T47D (cell line): Measurements from ENCODE around the gene CNNM3.
"Not testable (repeated sequence)": the region's sequence is repeated elsewhere in the genome, so short reads cannot be mapped to it uniquely, and the experiment has no call there.

ENCODE experiments used
- DNase-seq, 2 experiments: peaks; one replicate each; pipeline versions ENCODE4 v3.0.0 to v3.0.0-alpha.2; 2011 to 2012; ENCODE audit warnings: low read depth in 1 of 2, low spot score in 1 of 2
- JUND ChIP-seq: IDR thresholded peaks from 2 replicates; pipeline ENCODE4 v1.6.1; 2012; ENCODE audit warnings: low read depth
- in situ Hi-C: cut with HindIII; loops from 2 replicates; pipeline ENCODE4 v1.10.0; 2016; ENCODE audit warnings: low sequenced_read_pairs, low pct_unique_long_range_greater_than_20kb

The CNNM3 gene

DNA sequence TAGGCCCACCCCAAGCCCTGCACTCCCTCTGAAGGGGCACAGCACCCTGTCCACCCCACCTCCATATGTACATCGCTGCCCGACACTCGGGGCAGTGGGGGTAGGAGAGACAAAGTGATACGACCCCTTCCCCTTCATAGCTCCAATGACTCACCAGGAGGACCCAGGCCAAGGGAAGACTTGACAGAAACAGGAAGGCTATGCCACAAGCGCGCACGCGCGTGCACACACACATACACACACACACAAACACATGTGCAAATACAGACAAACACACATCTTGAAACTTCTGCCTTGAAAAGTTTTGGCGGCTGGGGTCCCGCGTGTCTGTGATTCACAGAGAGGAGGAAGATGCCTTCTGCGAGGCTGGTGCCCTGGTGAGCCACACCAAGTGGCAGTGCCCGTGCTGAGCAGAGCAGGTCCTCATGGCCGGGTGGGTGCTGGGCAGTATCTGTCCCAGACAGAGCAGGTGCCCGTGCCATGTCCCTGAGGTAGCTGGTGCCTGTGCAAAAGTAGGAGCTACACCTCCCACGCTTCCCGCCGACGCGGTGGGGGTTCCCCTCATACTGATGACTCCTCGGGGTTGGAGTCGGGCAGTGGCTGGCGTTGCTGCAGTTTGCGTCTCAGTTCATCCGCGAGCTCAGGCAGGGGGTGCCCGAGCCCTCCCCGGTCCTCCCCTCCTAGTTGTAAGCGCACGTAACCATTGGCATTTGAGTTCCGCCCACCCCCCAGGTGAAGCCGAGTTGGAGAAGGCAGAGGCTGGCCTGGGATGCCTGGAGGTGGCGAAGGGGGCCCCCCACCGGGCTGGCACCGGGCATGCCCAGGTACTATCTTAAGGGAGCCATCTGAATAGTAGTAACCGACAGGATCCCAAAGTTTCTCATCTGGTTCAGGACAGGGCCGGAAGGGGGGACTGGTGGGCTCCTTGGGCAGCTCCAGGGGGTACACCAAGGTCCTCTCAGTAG is 44.3 kb downstream of the CNNM3 start:
- TF ChIP-seq JUND = no peak
- no peak for DNase-seq
- in situ Hi-C loops = no loop called here

DNA sequence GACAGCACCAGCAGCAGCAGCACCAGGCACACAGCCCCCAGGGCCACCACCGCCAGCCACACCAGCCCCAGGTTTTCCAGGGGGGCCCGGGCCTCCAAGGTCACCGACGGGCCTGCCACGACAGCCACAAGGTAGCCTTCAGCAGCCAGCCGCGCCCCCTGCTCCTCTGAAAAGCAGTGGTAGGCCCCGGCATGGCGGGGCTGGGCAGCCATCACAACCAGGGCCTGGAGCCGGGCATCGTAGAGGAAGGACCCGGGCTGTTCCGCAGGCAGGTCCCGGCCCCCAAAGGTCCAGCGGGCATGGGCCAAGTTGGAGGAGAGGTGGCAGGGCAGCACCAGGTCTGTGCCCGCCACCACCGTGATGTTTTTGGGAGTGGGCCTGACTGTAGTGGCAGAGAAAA is 45.0 kb downstream of the CNNM3 start:
- in situ Hi-C loops = no loop called here
- no peak for DNase-seq
- TF ChIP-seq JUND = no peak

DNA sequence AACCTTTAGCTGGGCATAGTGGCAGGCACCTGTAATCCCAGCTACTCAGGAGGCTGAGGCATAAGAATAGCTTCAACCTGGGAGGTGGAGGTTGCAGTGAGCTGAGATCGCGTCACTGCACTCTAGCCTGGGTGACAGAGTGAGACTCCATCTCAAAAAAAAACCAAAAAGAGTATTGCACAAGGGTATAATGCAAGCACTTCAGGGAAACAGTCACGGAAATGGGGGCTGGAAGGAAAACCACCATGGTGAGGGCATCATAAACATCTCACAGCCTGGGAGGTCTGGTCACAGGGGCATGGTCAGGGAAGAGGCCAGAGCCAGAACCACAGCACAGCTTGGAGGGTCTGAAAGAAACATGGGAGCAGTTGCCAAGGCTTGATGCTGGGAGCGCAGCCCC is 47.0 kb downstream of the CNNM3 start:
- in situ Hi-C loops, DNase-seq: not testable (repeated sequence)

DNA sequence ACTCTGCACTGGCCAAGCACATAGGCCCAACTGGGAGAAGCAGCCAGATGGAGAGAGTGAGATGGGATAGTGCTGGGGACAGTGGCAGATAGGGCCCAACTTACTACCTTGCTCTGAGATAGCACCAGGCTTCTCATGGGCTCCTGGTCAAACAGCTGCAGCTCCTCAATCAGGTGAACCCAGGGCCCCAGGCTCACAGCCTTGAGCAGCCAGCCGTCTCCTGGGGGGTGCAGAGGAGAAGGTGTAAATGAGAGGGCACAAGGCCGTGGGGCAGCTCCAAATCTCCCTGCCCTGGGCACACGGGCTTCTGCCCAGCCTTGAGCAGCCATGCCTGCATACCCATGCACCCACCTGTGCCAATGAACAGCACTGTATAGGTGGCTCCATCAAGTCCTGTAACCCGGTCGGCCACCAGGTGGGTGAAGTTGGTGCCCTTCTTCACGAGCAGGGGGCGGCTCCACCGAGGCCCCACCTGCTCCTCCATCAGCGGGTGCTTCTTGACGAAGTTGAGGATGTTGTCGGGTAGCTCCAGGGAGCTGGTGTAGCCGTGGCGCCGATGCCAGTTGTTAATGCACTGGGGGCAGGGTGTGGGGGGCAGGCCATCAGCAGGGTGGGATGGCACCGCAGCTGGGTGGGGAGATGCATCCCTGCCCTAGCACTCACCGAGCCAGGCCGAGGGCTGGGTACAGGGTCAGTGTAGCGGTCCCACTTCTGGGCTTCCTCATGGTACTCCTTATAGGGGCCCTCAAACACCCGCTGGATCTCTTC is 47.7 kb downstream of the CNNM3 start:
- TF ChIP-seq JUND = no peak
- in situ Hi-C loops = no loop called here
- no peak for DNase-seq

DNA sequence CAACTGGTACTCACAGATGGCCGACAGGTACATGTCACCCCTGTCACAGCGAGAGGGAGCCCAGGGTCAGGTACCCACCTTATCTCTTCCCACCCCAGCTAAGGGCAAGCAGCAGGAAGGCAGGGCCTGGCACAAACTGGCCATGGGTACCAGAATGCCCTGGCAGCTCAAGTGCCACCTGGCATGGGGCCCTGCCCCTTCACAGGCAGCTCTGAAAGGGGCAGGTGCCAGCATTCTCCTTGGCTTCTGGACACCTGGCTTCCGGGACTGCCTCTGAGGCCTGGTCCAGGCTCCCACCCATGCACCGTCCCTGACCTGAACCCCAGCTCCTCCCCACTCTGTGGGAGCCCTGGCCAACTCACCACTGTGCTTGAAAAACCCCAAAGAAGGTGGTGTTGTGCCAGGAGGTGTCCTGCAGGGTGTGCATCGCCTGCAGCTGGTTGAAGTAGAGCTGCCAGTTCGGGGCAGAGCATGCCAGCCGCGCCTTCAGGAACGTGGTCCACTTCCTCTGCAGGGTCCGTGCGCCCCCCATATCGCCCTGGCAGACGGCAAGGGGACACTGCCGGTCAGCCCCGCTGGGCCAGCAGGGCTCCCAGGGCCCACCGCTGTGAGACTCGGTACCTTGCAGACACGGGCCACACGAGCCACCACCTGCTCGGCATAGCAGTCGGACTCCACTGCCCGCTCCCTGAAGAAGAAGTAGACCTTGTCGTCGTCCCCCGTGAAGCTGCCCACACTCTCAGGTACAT is 48.4 kb downstream of the CNNM3 start:
- in situ Hi-C loops = no loop called here
- DNase-seq = no peak
- no peak for TF ChIP-seq JUND

DNA sequence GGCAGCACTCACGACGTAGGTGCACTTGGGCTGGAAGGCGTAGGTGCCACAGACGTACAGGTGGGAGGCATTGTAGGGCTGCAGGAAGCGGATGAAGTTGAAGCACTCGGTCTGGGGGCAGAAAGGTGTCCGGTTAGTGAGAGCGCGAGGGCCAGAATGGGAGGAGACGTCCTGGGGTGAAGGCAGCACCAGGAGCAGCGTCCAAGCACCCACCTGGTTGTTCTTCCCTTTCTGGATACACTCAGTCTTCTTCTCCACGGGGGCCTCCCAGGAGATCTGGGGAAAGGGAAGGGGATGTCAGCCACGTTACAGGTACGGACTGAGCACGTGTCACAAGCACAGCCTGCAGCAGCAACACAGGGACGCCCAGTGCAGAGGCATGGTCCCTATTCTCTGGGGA is 49.6 kb downstream of the CNNM3 start:
- TF ChIP-seq JUND = no peak
- no peak for DNase-seq
- in situ Hi-C loops = no loop called here

DNA sequence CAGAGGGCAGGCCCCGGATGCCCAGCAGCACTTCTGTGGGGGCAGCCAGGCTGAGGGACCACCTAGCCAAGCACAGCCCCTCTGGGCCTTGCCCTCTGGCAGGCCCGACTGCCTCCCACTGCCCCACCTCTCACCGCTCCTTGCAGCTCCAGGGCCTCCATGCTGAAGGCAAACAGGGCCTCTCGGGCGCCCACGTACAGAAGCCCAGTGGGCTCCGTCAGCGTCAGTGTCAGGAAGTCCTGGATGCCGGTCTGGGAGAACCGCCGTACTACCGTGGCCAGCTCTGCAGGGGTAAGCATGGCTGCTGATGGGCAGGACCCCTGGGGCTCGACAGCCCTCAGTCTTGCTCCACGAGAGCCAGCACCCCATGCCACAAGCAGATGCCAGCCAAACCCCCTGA is 50.1 kb downstream of the CNNM3 start:
- in situ Hi-C loops = no loop called here
- DNase-seq = no peak
- no peak for TF ChIP-seq JUND

DNA sequence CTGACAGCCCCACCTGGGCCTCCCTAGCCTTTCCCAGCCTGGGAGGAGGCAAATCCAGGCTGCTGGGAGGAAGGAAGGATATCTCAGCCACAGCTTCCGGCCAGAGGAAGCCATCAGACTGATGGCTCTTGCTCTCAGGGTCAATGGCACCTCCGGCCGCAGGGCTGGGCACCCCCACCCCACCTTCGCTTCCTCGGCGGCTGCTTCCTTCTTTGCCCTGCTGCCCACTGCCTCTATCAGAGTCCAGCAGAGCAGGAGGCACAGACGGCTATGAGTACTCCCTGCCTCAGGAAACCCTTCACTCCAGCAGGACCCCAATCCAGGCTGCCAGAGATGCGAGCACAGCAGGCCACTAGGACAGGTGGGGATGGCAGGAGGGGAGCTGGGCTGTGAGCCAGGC is 50.5 kb downstream of the CNNM3 start:
- DNase-seq = no peak
- no peak for TF ChIP-seq JUND
- in situ Hi-C loops = no loop called here

DNA sequence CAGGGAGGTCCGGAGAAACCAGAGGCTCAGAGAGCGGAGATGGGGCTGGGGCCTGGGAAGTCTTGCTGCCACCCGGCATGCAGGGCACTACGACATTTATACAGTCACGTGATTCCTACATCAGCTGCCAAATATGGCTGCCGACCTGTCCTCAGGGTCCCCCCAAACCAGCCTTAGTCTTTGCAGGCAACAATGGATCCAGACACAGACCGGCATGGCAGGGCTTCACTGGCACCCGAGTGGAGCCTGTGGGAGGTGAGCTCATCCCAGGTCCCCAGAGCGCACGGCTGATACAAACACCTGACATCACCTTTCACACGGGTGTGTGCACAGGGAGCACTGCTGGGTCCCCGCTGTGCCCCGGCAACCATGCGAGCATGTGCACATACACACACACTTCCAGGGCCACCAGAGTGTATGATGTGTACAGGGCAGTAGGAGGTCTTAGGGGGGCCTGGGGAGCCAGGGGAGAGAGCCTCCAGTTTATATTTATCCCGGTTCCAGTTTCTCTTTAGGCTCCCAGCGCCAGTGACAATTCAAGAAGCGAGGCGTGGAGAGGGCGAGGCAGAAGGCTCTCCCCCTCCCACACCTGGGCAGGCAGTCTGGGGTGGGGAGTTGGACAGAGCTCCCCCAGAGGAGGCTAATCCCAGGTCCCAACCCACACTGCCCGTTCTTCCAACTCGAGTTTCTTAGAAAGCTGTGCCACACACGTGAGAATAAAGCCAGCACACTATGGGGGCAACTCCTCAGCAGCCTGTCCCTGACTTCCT is 51.1 kb downstream of the CNNM3 start:
- in situ Hi-C loops = no loop called here
- DNase-seq = no peak
- TF ChIP-seq JUND = no peak

DNA sequence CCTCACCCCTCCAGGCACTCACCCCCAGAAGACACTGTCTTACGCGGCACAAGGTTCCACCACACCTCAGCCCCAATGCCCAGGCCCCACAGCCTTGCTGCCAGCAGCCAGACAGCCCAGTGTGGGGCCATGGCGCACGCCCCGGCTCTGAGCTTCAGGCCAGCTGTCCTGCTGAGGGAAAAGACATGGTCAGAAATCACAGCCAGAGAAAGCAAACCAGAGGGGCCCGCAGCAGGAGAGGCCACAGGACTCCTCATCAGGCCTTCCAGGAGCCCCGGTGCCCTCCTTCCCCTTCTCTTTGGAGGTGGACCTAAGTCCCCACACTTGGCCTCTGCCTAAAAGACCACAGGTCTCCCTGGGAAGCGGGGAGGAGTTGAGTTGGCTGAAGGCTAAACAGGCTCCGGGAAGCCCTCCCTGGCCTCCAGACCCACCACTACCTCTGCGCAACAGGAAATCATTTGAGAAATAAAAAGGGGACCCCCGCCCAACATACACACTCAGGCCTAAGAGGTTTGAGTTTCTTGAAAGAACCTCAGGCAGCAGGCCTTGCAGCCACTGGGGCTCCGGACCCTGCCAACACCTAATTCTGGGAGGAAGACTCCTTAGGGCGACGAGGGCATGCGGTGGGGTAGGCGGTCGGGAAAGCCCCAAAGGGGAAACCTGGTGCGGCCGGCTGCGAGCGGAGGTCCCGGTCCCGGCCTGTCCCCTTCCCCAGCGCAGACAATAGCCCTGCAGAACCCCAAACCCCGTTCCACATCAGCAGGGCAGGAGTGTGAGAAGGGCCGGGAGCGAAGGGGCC is 51.9 kb downstream of the CNNM3 start:
- no peak for DNase-seq
- no peak for TF ChIP-seq JUND
- in situ Hi-C loops = no loop called here

DNA sequence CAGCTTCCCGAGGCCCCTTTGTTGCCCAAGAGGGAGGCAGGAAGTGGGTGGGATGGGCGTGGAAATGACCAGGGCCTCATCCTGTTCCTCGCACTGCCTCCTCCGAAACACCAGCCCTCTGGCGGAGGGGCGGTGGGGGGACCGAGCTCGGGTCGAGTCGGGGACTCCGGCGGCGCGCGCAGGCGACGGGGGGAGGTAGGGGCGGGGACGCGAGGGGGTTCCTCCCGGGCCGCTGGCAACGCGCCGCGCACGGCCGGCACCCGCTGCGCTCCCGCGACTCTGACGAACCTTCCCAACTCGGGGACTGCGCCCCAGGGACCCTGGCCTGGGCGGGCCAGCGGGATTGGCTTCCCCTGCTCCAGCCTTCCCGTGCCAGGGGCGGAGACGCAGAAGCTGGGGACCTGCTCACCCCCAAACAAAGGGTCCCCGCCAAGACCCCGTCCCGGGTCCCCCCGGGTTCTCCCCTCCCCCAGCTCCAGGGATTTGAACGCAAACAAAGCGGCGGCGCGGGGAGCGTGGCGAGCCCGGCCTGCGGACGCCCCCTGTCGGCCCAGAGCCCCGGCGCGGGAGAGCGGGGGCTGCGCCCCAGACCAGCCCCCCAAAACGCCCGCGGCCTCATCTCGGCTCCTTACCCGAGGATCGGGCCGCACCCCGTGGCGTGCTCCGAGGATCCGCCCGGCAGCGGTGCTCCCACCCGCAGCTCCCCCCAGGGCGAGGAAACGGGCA is 52.6 kb downstream of the CNNM3 start:
- in situ Hi-C loops = no loop called here
- DNase-seq = peak; percentile 79 to 80
- no peak for TF ChIP-seq JUND
